Kidney epithelial cell (primary cell): ENCODE measurements around the gene ZNF764. TPM values are rescaled to one million over a fixed set of nuclear protein-coding genes. Genes with fewer than 3 reads are reported as not detected.

Experiments used
- DNase-seq: peaks from one replicate; pipeline ENCODE4 v3.0.0-alpha.2; 2010; ENCODE audit warnings: low read depth
- H3K27me3 ChIP-seq: 2 replicates; pipeline ENCODE4 v1.6.0; 2011; ENCODE audit warnings: low read length; ENCODE audit not compliant: control insufficient read depth, insufficient read depth
- H3K36me3 ChIP-seq: 2 replicates; pipeline ENCODE4 v1.5.1; 2011; ENCODE audit warnings: low read length; ENCODE audit not compliant: control insufficient read depth, insufficient read depth
- H3K4me3 ChIP-seq: 2 replicates; pipeline ENCODE4 v1.5.1; 2011; ENCODE audit warnings: low read depth, mild to moderate bottlenecking, control low read depth, low read length
- CTCF ChIP-seq: IDR thresholded peaks from 2 replicates; pipeline ENCODE4 v1.5.1; 2011; ENCODE audit warnings: mild to moderate bottlenecking, moderate library complexity, low read length, control low read depth, inconsistent platforms; ENCODE audit not compliant: insufficient read depth, poor library complexity, severe bottlenecking
- total RNA-seq: library from RNA; depleted of rRNA; stranded (reverse); fragments of >200 nt; gene quantifications from 2 replicates; pipeline ENCODE4 v1.2.3, GENCODE V29; 2015

The ZNF764 gene
- 8.5 and 9.2 TPM in 2 replicates for total RNA-seq

- Histone ChIP-seq H3K4me3 (peak within 1 kb of the TSS; percentile 57), H3K36me3 (peaks cover 1% of the 10 kb centered on the region), H3K27me3 (no peaks in the 10 kb centered on the region)
- DNase-seq: peak; percentile 88
- TF ChIP-seq CTCF: no peak
Measured at GRCh38 chr16:30557957-30558788, at the start of gene ZNF764. Gene ZNF764, minus strand, starts transcription at chr16:30558374. Its CDS starts 192 bp downstream, at chr16:30558182.

GRCh38 chr16:30606004-30606403, 47.8 kb upstream of the ZNF764 start:
- H3K36me3 ChIP-seq: peaks cover 2% of the 10 kb centered on the region
- DNase-seq: no peak
- TF ChIP-seq CTCF: no peak
- no peaks in the 10 kb centered on the region for H3K27me3 ChIP-seq
- no peak overlapping the region for H3K4me3 ChIP-seq

- TF ChIP-seq CTCF: no peak
- no peaks in the 10 kb centered on the region for H3K27me3 ChIP-seq
- no peak for DNase-seq
- peaks cover 2% of the 10 kb centered on the region for H3K36me3 ChIP-seq
- H3K4me3 ChIP-seq: no peak overlapping the region
Measured at GRCh38 chr16:30605158-30605557, 47.0 kb upstream of the ZNF764 start.

- DNase-seq: no peak
- H3K27me3 ChIP-seq: no peaks in the 10 kb centered on the region
- TF ChIP-seq CTCF: no peak
- H3K36me3 ChIP-seq: peaks cover 2% of the 10 kb centered on the region
- no peak overlapping the region for H3K4me3 ChIP-seq
Measured at GRCh38 chr16:30604316-30604947, 46.3 kb upstream of the ZNF764 start.

- H3K27me3 ChIP-seq: no peaks in the 10 kb centered on the region
- TF ChIP-seq CTCF: no peak
- no peak for DNase-seq
- H3K36me3 ChIP-seq: peaks cover 2% of the 10 kb centered on the region
- H3K4me3 ChIP-seq: no peak overlapping the region
Measured at GRCh38 chr16:30603945-30604315, 45.8 kb upstream of the ZNF764 start.
